Hepatocyte (in vitro differentiated cells): ENCODE measurements around the gene TNFAIP8L2.

Experiments
- EZH2 ChIP-seq: fragments of 200-600 bp; sonication (generic); IDR thresholded peaks from 2 replicates; pipeline ENCODE4 v1.6.1; 2016; ENCODE audit warnings: antibody characterized with exemption, mild to moderate bottlenecking, borderline replicate concordance
- EZH2phosphoT487 ChIP-seq: fragments of 200-600 bp; sonication (generic); IDR thresholded peaks from one replicate; pipeline ENCODE4 v1.6.1; 2018; ENCODE audit warnings: antibody characterized with exemption, mild to moderate bottlenecking, low read depth, moderate library complexity; ENCODE audit not compliant: unreplicated experiment, severe bottlenecking
- TF ChIP-seq, protein P1 (sequence below): fragments of 200-600 bp; sonication (generic); IDR thresholded peaks from 2 replicates; pipeline ENCODE4 v1.5.1; 2016; ENCODE audit warnings: antibody characterized with exemption, mild to moderate bottlenecking; ENCODE audit not compliant: poor library complexity

DNA sequence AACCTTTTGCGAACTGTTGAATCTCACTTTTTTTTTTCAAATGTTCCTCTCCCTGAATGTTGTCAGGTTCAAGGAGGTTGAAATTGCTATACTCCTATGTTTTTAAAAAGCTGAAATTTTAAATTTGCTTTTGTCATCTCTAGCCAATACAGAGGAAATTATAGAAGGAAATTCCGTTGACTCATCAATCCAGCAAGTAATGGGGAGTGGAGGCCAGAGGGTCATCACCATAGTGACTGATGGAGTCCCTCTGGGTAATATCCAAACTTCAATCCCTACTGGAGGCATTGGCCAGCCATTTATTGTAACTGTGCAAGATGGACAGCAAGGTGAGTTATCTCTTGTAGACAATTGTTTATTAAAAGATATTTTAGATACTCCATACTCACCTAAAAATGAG lies 49.6 kb upstream of the TNFAIP8L2 start:
- no peak for TF ChIP-seq EZH2
- TF ChIP-seq, protein P1, sequence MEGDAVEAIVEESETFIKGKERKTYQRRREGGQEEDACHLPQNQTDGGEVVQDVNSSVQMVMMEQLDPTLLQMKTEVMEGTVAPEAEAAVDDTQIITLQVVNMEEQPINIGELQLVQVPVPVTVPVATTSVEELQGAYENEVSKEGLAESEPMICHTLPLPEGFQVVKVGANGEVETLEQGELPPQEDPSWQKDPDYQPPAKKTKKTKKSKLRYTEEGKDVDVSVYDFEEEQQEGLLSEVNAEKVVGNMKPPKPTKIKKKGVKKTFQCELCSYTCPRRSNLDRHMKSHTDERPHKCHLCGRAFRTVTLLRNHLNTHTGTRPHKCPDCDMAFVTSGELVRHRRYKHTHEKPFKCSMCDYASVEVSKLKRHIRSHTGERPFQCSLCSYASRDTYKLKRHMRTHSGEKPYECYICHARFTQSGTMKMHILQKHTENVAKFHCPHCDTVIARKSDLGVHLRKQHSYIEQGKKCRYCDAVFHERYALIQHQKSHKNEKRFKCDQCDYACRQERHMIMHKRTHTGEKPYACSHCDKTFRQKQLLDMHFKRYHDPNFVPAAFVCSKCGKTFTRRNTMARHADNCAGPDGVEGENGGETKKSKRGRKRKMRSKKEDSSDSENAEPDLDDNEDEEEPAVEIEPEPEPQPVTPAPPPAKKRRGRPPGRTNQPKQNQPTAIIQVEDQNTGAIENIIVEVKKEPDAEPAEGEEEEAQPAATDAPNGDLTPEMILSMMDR: no peak
- no peak for TF ChIP-seq EZH2phosphoT487
